HG03066 (cell line): ENCODE measurements around the gene CYB561D2.

Experiments used
- ATAC-seq: cut with Tn5 transposase; IDR thresholded peaks from one replicate; pipeline ENCODE4 v1.9.1; 2021; ENCODE audit warnings: low read depth; ENCODE audit not compliant: unreplicated experiment

The CYB561D2 gene

DNA sequence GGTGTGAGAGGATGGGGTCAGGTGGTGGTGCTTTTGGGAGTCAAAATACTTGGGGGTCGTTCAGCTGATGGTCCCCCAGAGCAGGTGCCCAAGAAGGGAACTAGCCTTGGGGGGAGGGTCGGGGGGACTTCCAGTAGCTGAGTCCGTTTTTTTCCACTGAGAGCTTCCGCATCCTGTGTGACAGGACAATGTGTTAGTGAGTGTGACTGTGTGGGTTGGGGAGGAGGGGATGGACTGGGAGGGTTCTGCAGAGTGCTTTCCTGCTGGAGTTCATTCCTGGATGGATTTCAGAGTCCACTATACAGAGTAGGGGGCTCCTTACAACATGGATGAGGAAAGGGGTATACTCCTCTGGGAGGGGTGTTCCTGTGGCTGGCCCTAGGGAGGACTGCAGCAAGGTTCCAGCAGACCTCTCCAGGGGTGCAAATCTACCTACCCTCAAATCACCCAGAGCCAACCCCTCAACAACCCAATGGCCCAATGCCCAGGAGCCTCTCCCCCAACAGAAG is 27.5 kb upstream of the CYB561D2 start:
- ATAC-seq = no peak

- no peak for ATAC-seq
Observed at GRCh38 chr3:50323614-50324199, 27.0 kb upstream of the CYB561D2 start.

DNA sequence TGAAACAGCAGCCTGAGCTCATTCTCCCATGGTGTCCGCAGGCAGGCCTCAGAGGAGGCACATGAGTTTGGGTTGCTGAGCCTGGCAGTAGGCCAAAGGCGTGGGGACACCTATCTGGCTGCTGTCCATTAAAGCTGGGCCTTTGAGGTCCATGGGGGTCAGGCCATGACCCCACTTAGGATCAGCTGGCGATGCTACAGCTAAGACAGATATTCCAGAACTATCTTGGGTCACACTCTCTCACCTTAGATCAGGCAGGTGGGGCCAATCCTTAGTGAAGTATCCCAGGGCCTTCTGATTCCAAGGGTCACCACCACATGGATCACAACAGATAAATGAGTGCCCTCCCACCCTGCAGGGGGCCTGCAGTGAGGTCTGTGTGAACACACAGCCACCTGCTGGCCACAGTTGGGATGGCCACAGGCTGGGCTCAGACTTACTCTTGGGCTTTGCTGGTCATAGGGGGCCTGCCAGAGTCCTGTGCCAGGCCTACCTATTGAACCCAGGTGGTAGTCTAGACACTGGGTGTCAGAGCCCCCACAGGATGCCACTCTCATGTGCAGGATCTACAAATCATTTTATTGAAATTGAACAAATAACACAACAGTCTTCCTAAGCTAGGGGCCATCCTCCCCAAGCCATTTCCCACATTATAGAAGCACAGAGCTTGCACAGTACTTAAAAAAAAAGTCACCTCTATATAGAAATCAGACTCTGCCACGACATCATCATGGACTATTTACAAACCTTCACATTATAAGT is 26.1 kb upstream of the CYB561D2 start:
- no peak for ATAC-seq

GRCh38 chr3:50325113-50325480 is 25.6 kb upstream of the CYB561D2 start:
- ATAC-seq = no peak

GRCh38 chr3:50325497-50326181 is 25.0 kb upstream of the CYB561D2 start:
- ATAC-seq = no peak

- no peak for ATAC-seq
Observed at GRCh38 chr3:50326182-50326541, 24.5 kb upstream of the CYB561D2 start.

DNA sequence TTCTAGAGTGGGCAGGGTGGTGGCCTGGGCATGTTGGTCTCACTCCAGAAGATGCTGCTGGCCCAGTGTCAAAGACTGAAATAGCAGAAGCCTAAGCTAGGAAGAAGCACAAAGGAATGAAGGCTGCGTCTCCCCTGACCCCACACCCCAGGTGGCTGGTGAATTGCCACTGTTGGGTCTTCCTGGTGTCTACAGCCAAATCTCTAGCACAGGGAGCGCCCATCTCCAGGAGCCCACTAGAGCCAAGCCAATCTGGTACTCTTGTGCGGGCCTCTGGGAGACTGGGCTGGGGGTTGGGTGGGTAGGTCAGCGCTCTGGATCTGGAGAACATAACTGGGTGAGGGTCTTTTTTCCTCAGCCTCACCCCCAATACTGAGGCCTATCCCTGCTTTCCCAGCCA is 23.5 kb upstream of the CYB561D2 start:
- ATAC-seq = no peak

- ATAC-seq = peak; percentile 95
Observed at GRCh38 chr3:50327943-50328691, 22.5 kb upstream of the CYB561D2 start, which contains the start of gene TUSC2. TSS of gene TUSC2 (minus strand) at chr3:50328223. CDS start at chr3:50328099, 124 bp downstream.

DNA sequence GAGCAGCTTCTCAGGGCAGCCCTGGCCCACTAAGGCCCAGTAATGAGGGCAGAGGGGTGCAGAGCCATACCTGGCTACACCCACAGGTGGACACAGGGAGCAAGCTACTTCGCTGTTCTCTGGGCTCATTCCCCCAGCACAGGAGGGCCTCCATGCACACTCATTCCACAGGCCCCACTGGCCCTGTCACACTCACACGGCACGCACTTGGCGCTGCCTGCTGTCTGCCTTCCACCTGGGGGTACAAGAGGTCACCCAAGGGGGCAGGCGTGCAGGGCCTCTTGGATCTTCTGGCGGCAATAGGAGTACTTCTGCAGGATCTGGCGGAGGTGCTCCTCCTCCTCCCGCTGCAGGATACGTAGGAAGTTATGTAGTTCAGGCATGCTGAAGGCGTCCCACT is 20.3 kb upstream of the CYB561D2 start:
- no peak for ATAC-seq

DNA sequence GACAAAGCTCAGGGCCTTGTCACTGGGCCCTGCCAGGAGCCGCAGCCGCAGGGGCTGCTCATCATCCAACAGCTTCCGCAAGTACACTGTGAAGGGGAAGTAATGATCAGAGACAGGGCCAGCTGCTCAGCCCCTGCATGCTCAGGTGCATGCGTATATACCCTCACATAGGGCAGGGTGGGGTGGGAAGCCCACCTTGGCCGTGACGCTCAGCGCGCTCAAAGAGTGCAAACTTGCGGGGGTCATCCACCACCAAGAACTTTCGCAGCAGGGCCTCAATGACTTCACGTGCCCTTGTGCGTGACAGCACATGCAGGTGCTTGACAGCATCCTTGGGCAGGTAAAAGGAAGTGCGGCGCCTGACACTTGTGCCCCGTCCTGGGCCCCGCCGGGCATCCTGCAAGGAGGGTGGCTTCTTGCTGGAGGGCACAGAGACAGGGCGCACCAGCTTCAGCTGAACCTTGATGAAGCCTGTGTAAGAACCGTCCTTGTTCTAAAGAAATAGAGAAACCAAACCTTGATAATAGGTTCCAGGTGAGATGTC is 19.2 kb upstream of the CYB561D2 start:
- no peak for ATAC-seq

DNA sequence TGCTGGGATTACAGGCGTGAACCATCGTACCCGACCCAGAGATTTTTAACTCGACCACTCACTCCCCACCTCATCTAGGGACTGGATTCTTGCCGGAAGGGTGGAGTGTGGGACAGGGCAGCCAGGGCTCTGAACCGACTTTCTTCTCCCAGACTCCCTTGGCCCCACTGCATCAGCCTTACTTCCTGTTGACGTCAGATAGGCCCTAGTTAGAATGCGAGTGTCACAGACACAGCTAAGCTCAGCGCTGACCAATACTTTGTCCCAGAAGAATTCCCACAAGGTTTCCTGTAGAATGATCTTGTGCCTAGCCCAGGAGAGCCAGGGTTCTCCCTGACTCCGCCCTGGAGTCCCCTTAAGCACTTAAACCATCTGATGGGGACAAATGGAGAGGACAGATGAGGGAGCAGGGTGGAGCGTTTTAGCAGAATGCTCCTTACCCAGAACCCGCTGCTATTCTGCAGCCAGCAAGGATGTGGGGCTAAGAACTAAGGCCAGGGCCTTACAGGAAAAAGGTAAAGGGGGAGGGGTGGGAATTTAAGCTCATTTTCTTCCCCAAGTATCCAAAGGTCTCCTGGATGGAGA is 16.8 kb upstream of the CYB561D2 start:
- ATAC-seq = no peak

- ATAC-seq = no peak
Observed at GRCh38 chr3:50334339-50335075, 16.2 kb upstream of the CYB561D2 start.

- ATAC-seq = peak; percentile 23
Observed at GRCh38 chr3:50336452-50337174, 14.0 kb upstream of the CYB561D2 start.

DNA sequence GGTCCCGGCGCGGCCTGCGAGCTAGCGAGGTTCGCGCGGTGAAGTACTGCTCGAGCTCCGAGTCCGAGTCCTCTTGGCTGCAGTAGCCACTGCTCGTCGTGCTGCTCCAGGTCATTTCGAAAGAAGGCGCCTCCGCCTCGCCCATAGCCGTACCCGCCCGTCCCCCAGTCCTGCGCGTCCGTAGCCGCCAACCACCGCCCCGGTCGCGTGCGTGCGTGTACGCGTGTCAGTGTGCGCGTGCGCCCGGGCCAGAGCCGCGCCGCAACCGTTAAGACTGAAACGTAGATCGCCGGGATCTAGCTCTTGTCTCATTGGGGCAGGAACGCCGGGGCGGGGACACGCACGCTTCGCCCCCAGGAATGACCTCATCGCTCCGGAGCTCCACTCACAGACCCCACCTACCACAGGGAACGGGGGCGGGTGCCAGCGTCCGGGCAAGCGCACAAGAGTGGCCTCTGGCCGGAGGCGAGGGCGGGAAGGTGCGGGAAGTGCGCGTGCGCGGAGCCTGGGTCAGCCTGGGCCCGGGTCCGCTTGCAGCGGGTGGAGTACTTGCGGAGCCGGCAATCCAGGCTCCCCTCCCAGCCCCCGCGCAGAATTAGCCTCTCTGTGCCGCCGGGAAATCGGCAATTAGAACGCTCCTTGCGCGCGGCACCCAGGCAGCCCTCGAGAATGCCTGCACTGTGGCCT is 13.3 kb upstream of the CYB561D2 start:
- ATAC-seq = peak; percentile 69

DNA sequence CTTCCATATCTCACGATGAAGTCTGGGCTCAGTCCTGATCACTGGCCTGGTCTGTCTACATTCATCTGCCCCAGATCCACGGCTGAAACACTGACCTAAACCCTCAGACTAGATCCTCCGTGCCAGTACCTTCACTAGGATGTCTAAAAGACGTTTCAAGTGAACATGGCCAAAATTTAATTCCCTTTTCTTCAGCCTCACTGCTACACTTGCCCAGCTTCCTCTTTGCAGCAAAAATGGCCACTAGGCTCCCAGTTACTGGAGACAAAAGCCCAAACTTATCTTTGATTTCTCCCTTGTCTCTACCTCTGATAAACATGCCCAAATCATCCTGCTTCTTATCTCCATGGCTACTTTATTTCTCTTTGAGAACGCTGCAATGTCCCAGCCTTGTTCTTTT is 11.7 kb upstream of the CYB561D2 start:
- ATAC-seq = no peak

- no peak for ATAC-seq
Observed at GRCh38 chr3:50339485-50340146, 11.0 kb upstream of the CYB561D2 start.

DNA sequence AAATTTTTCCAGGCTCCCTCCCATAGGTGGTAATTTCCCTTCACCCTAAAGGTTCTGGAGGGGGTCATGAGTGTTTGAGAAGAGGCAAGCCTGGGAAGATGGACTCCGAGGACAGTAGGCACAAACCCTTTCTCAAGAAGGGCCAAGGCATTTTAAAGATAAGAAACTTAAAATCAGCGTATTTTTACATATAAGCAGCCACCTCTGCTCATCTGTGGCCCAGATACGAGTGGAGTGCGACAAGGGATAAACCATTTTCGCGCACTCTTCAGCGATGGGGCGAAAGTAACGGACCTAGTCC is 10.6 kb upstream of the CYB561D2 start:
- no peak for ATAC-seq
